HEK293 (cell line): ENCODE results near the gene IL5.

Experiments
- CTCF ChIA-PET: fragments of 350-600 bp; formaldehyde crosslinking; extraction: SDS; loops from one replicate; lab custom pipeline; 2021; ENCODE audit warnings: antibody characterized with exemption; lab: Yijun Ruan, JAX
- POLR2A ChIA-PET: fragments of 300-600 bp; formaldehyde crosslinking; extraction: SDS; loops from one replicate; lab custom pipeline; 2020; ENCODE audit warnings: antibody characterized with exemption, inconsistent platforms; lab: Yijun Ruan, JAX
- H3K27ac ChIP-seq: fragments of 200-500 bp; sonication (Bioruptor generic); 2 replicates; pipeline ENCODE4 v1.5.1; 2014; ENCODE audit warnings: low read depth, low read length, control low read depth, inconsistent platforms; ENCODE audit errors: extremely low read depth
- H3K36me3 ChIP-seq, 2 experiments: fragments of 200-500 bp in 1 of 2; sonication (Bioruptor generic) in 1 of 2; 1 replicate in 1 of 2; 2 replicates in 1 of 2; pipeline ENCODE4 v1.5.1; 2014 to 2017; ENCODE audit warnings: inconsistent platforms in 2 of 2, low read length in 2 of 2; ENCODE audit not compliant: control insufficient read depth in 2 of 2, insufficient read depth in 1 of 2
- H3K4me1 ChIP-seq: fragments of 200-500 bp; sonication (Bioruptor generic); 2 replicates; pipeline ENCODE4 v1.5.1; 2014; ENCODE audit warnings: mild to moderate bottlenecking, low read length, inconsistent platforms; ENCODE audit not compliant: control insufficient read depth, insufficient read depth
- H3K4me3 ChIP-seq: 2 replicates; pipeline ENCODE4 v1.5.1; 2011; ENCODE audit warnings: low read depth, mild to moderate bottlenecking, control low read depth, low read length, moderate library complexity
- H3K9me3 ChIP-seq: fragments of 200-500 bp; sonication (Bioruptor generic); 2 replicates; pipeline ENCODE4 v1.5.1; 2014; ENCODE audit warnings: low read depth, low read length, inconsistent platforms; ENCODE audit not compliant: control insufficient read depth, insufficient read depth
- KLF16 ChIP-seq: fragments of 450-650 bp; formaldehyde crosslinking; IDR thresholded peaks from 2 replicates; pipeline ENCODE4 v1.5.1; 2017; ENCODE audit warnings: missing biosample characterization, missing genetic modification characterization
- KLF17 ChIP-seq: fragments of 450-650 bp; formaldehyde crosslinking; IDR thresholded peaks from 2 replicates; pipeline ENCODE4 v1.5.1; 2016; ENCODE audit warnings: missing biosample characterization, missing genetic modification characterization
- TSHZ1 ChIP-seq: fragments of 450-650 bp; formaldehyde crosslinking; IDR thresholded peaks from 2 replicates; pipeline ENCODE4 v1.5.1; 2016; ENCODE audit warnings: missing biosample characterization, missing genetic modification characterization, borderline replicate concordance
- YY2 ChIP-seq: fragments of 450-650 bp; formaldehyde crosslinking; IDR thresholded peaks from 2 replicates; pipeline ENCODE4 v1.5.1; 2016; ENCODE audit warnings: missing biosample characterization, missing genetic modification characterization
- ZBTB48 ChIP-seq: fragments of 450-650 bp; formaldehyde crosslinking; IDR thresholded peaks from 2 replicates; pipeline ENCODE4 v1.5.1; 2016; ENCODE audit warnings: missing biosample characterization, missing genetic modification characterization
- ZEB2 ChIP-seq: fragments of 450-650 bp; formaldehyde crosslinking; IDR thresholded peaks from 2 replicates; pipeline ENCODE4 v1.5.1; 2016; ENCODE audit warnings: missing biosample characterization, missing genetic modification characterization
- ZFHX2 ChIP-seq: fragments of 450-650 bp; formaldehyde crosslinking; conservative IDR thresholded peaks from 2 replicates; pipeline ENCODE4 v1.5.1; 2016; ENCODE audit warnings: missing biosample characterization, missing genetic modification characterization
- ZNF138 ChIP-seq: fragments of 450-650 bp; formaldehyde crosslinking; IDR thresholded peaks from 2 replicates; pipeline ENCODE4 v1.5.1; 2016; ENCODE audit warnings: missing biosample characterization, missing genetic modification characterization, borderline replicate concordance
- ZNF140 ChIP-seq: fragments of 450-650 bp; formaldehyde crosslinking; IDR thresholded peaks from 2 replicates; pipeline ENCODE4 v1.5.1; 2016; ENCODE audit warnings: missing biosample characterization, missing genetic modification characterization
- ZNF148 ChIP-seq: fragments of 450-650 bp; formaldehyde crosslinking; IDR thresholded peaks from 2 replicates; pipeline ENCODE4 v1.5.0; 2017; ENCODE audit warnings: missing biosample characterization, missing genetic modification characterization, borderline replicate concordance
- ZNF341 ChIP-seq: fragments of 450-650 bp; formaldehyde crosslinking; IDR thresholded peaks from 2 replicates; pipeline ENCODE4; 2016; ENCODE audit warnings: low read depth, missing biosample characterization, missing genetic modification characterization
- ZNF398 ChIP-seq: fragments of 450-650 bp; formaldehyde crosslinking; IDR thresholded peaks from 2 replicates; pipeline ENCODE4 v1.5.1; 2017; ENCODE audit warnings: missing biosample characterization, missing genetic modification characterization
- ZNF513 ChIP-seq: fragments of 450-650 bp; IDR thresholded peaks from 2 replicates; pipeline ENCODE4 v1.5.1; 2018; ENCODE audit warnings: missing biosample characterization, missing genetic modification characterization
- ZNF76 ChIP-seq: fragments of 450-650 bp; formaldehyde crosslinking; IDR thresholded peaks from 2 replicates; pipeline ENCODE4; 2016; ENCODE audit warnings: low read depth, missing biosample characterization, missing genetic modification characterization, borderline replicate concordance
- ZSCAN5A ChIP-seq: fragments of 450-650 bp; formaldehyde crosslinking; IDR thresholded peaks from 2 replicates; pipeline ENCODE4 v1.5.1; 2016; ENCODE audit warnings: missing biosample characterization, missing genetic modification characterization
- TF ChIP-seq, protein P1 (sequence below): fragments of 450-650 bp; formaldehyde crosslinking; IDR thresholded peaks from 2 replicates; pipeline ENCODE4 v1.5.1; 2016; ENCODE audit warnings: missing biosample characterization, missing genetic modification characterization
- TF ChIP-seq, protein P2 (sequence below): fragments of 450-650 bp; formaldehyde crosslinking; IDR thresholded peaks from 2 replicates; pipeline ENCODE4 v1.5.1; 2016; ENCODE audit warnings: missing biosample characterization, missing genetic modification characterization

The IL5 gene

DNA sequence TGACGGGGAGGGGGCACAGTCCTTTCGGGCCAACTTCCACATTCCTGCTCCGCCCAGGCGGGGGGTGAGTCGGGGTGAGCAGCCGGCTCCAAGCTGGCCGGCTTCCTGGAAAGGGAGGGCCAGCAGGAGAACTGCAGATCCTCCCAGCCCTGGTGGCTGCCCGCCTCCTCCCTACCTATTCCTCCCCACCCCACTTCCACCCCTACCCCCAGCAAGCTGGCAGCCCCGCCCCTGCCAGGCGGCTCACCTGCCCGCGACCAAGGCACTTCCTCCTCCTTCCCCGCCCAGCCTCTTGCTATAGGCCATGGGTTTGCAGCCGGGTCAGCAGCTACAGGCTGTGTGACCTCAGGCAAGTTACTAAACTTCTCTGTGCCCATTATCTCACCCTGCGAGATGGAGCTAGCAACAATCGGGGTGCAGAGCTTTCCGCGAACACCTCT is 47.1 kb downstream of the IL5 start (continued):
- TF ChIP-seq ZNF398 (tag by site-specific recombination): peak; percentile 81

GRCh38 chr5:132495667-132496190 is 47.6 kb downstream of the IL5 start:
- Histone ChIP-seq H3K36me3 (no peaks in the 10 kb centered on the region), H3K27ac (peak overlapping the region; percentile 66; the same call in 1 of the 2 replicates), H3K4me3 (peak overlapping the region; percentile 54), H3K4me1 (peaks cover 6% of the 10 kb centered on the region), H3K9me3 (no peaks in the 10 kb centered on the region)
- ChIA-PET POLR2A (interaction anchor here (0.7 to 2.7 kb wide), 13 partner anchors 8 to 242 kb away, joined by 3 to 20 read pairs (median 4); partner anchors contain the start of genes KIF3A, RAD50, SLC22A4 and SLC22A5), CTCF (interaction anchor here (0.6 to 7.7 kb wide), 13 partner anchors 11 to 258 kb away, joined by 3 to 140 read pairs (median 3); no protein-coding TSS in a partner anchor)
- peak; percentile 20; the same call in 1 of the 2 replicates for TF ChIP-seq ZBTB48 (tag by site-specific recombination)
- no peak for TF ChIP-seq TSHZ1 (tag by site-specific recombination)
- TF ChIP-seq YY2 (tag by site-specific recombination): no peak
- TF ChIP-seq, protein P1, sequence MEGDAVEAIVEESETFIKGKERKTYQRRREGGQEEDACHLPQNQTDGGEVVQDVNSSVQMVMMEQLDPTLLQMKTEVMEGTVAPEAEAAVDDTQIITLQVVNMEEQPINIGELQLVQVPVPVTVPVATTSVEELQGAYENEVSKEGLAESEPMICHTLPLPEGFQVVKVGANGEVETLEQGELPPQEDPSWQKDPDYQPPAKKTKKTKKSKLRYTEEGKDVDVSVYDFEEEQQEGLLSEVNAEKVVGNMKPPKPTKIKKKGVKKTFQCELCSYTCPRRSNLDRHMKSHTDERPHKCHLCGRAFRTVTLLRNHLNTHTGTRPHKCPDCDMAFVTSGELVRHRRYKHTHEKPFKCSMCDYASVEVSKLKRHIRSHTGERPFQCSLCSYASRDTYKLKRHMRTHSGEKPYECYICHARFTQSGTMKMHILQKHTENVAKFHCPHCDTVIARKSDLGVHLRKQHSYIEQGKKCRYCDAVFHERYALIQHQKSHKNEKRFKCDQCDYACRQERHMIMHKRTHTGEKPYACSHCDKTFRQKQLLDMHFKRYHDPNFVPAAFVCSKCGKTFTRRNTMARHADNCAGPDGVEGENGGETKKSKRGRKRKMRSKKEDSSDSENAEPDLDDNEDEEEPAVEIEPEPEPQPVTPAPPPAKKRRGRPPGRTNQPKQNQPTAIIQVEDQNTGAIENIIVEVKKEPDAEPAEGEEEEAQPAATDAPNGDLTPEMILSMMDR: peak; percentile 36; the same call in 1 of the 2 replicates
- no peak for TF ChIP-seq ZNF513
- TF ChIP-seq ZNF138 (tag by site-specific recombination): no peak
- TF ChIP-seq ZNF140 (tag by site-specific recombination): no peak
- no peak for TF ChIP-seq ZSCAN5A (tag by site-specific recombination)
- 0 out of 2 replicates have a peak, but pooled peaks have one; percentile 50 for TF ChIP-seq KLF17 (tag by site-specific recombination)
- TF ChIP-seq KLF16 (tag by site-specific recombination): peak; percentile 34; the same call in 1 of the 2 replicates
- TF ChIP-seq ZNF148 (tag by site-specific recombination): no peak
- TF ChIP-seq ZEB2 (tag by site-specific recombination): peak; percentile 71; the same call in 1 of the 2 replicates
- TF ChIP-seq, protein P2, sequence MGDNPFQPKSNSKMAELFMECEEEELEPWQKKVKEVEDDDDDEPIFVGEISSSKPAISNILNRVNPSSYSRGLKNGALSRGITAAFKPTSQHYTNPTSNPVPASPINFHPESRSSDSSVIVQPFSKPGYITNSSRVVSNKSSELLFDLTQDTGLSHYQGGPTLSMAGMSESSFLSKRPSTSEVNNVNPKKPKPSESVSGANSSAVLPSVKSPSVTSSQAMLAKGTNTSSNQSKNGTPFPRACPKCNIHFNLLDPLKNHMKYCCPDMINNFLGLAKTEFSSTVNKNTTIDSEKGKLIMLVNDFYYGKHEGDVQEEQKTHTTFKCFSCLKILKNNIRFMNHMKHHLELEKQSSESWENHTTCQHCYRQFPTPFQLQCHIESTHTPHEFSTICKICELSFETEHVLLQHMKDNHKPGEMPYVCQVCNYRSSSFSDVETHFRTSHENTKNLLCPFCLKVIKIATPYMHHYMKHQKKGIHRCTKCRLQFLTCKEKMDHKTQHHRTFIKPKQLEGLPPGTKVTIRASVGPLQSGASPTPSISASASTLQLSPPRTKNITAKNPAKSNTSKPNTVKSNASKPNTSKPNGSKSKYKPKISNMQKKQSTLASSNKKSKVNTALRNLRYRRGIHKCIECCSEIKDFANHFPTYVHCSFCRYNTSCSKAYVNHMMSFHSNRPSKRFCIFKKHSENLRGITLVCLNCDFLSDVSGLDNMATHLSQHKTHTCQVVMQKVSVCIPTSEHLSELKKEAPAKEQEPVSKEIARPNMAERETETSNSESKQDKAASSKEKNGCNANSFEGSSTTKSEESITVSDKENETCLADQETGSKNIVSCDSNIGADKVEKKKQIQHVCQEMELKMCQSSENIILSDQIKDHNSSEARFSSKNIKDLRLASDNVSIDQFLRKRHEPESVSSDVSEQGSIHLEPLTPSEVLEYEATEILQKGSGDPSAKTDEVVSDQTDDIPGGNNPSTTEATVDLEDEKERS (tag by site-specific recombination): no peak
- TF ChIP-seq ZNF341: peak; percentile 99
- TF ChIP-seq ZFHX2: peak; percentile 98
- peak; percentile 91 for TF ChIP-seq ZNF76
